CD4-positive, alpha-beta T cell treated with Interferon alpha-2 for 1 hour (primary cell): ENCODE measurements around the gene LRP3.
A peak's percentile ranks its signal among the peaks of the same experiment; 100 is the strongest.

ENCODE experiments used
- DNase-seq, 2 donors: peaks; one replicate each; pipeline ENCODE4 v3.0.0-alpha.2; 2020 to 2022

LRP3 gene

GRCh38 chr19:33241091-33241529 is 47.0 kb downstream of the LRP3 start:
- no peak for DNase-seq

- DNase-seq, result peak; percentile 46 to 62
Measured at GRCh38 chr19:33241530-33242101, 47.5 kb downstream of the LRP3 start.

- DNase-seq, result no peak
Measured at GRCh38 chr19:33242131-33242530, 48.0 kb downstream of the LRP3 start.

GRCh38 chr19:33242911-33243310 is 48.8 kb downstream of the LRP3 start:
- DNase-seq, result no peak

- DNase-seq, result peak in 1 of 2 donors; percentile 16
Measured at GRCh38 chr19:33245948-33246708, 52.0 kb downstream of the LRP3 start.

- DNase-seq, result no peak
Measured at GRCh38 chr19:33246709-33247440, 52.7 kb downstream of the LRP3 start.

GRCh38 chr19:33247441-33247819 is 53.3 kb downstream of the LRP3 start:
- DNase-seq, result no peak

GRCh38 chr19:33248104-33248503 is 54.0 kb downstream of the LRP3 start:
- DNase-seq, result no peak

GRCh38 chr19:33248553-33248953 is 54.4 kb downstream of the LRP3 start:
- DNase-seq, result no peak

- DNase-seq, result peak in 1 of 2 donors; percentile 38
Measured at GRCh38 chr19:33248954-33249613, 55.0 kb downstream of the LRP3 start.

- no peak for DNase-seq
Measured at GRCh38 chr19:33249740-33250366, 55.7 kb downstream of the LRP3 start.

GRCh38 chr19:33250500-33250899 is 56.4 kb downstream of the LRP3 start:
- DNase-seq, result no peak

- DNase-seq, result no peak
Measured at GRCh38 chr19:33251076-33251475, 56.9 kb downstream of the LRP3 start.

GRCh38 chr19:33251526-33252090 is 57.5 kb downstream of the LRP3 start:
- no peak for DNase-seq

- DNase-seq, result no peak
Measured at GRCh38 chr19:33252418-33252962, 58.4 kb downstream of the LRP3 start.

GRCh38 chr19:33252971-33253370 is 58.8 kb downstream of the LRP3 start:
- peak in 1 of 2 donors; percentile 36 for DNase-seq

GRCh38 chr19:33254245-33254824 is 60.2 kb downstream of the LRP3 start:
- no peak for DNase-seq

GRCh38 chr19:33255781-33256180 is 61.7 kb downstream of the LRP3 start:
- no peak for DNase-seq

- DNase-seq, result no peak
Measured at GRCh38 chr19:33256261-33256660, 62.1 kb downstream of the LRP3 start.

- DNase-seq, result no peak
Measured at GRCh38 chr19:33257828-33258227, 63.7 kb downstream of the LRP3 start.
